Amniotic epithelial cell (primary cell): ENCODE measurements around the gene ZNF280D.

ENCODE experiments used
- DNase-seq: peaks from one replicate; pipeline ENCODE4 v3.0.0-alpha.2; 2010; ENCODE audit warnings: low read depth

Gene ZNF280D

GRCh38 chr15:56631765-56632164 is 101.5 kb downstream of the ZNF280D start:
- no peak for DNase-seq

- DNase-seq, result peak; percentile 33
Measured at GRCh38 chr15:56628893-56629532, 104.3 kb downstream of the ZNF280D start.

GRCh38 chr15:56619887-56620286 is 113.4 kb downstream of the ZNF280D start:
- DNase-seq, result peak; percentile 3

GRCh38 chr15:56617628-56618027 is 115.7 kb downstream of the ZNF280D start:
- DNase-seq, result no peak

- DNase-seq, result no peak
Measured at GRCh38 chr15:56616551-56616950, 116.8 kb downstream of the ZNF280D start.

- no peak for DNase-seq
Measured at GRCh38 chr15:56613811-56614210, 119.5 kb downstream of the ZNF280D start.

GRCh38 chr15:56608993-56609392 is 124.3 kb downstream of the ZNF280D start:
- no peak for DNase-seq

- DNase-seq, result no peak
Measured at GRCh38 chr15:56608140-56608778, 125.0 kb downstream of the ZNF280D start.

- no peak for DNase-seq
Measured at GRCh38 chr15:56602253-56602652, 131.1 kb downstream of the ZNF280D start.

GRCh38 chr15:56600380-56600779 is 132.9 kb downstream of the ZNF280D start:
- DNase-seq, result no peak

GRCh38 chr15:56598991-56599390 is 134.3 kb downstream of the ZNF280D start:
- DNase-seq, result peak; percentile 28

- peak; percentile 44 for DNase-seq
Measured at GRCh38 chr15:56587686-56588085, 145.6 kb downstream of the ZNF280D start.

GRCh38 chr15:56586206-56586605 is 147.1 kb downstream of the ZNF280D start:
- no peak for DNase-seq

GRCh38 chr15:56582785-56583184 is 150.5 kb downstream of the ZNF280D start:
- peak; percentile 59 for DNase-seq
